Colonic mucosa (tissue), 4 donors: ENCODE results near the gene C2orf81. TPM values are rescaled to one million over a fixed set of nuclear protein-coding genes. Genes with fewer than 3 reads are reported as not detected.
"Not testable (repeated sequence)": the region's sequence is repeated elsewhere in the genome, so short reads cannot be mapped to it uniquely, and the experiment has no call there.

ENCODE experiments used
- DNase-seq: peaks from one replicate; pipeline ENCODE4 v3.0.0-alpha.2; 2020
- H3K27ac ChIP-seq: fragments of 200-600 bp; one replicate; pipeline ENCODE4 v1.8.0; 2021
- H3K27me3 ChIP-seq: fragments of 200-600 bp; one replicate; pipeline ENCODE4 v1.8.0; 2021
- H3K36me3 ChIP-seq: fragments of 200-600 bp; one replicate; pipeline ENCODE4 v1.8.0; 2021
- H3K4me1 ChIP-seq: fragments of 200-600 bp; one replicate; pipeline ENCODE4 v1.8.0; 2021; ENCODE audit warnings: mild to moderate bottlenecking
- H3K4me3 ChIP-seq: fragments of 200-600 bp; one replicate; pipeline ENCODE4 v1.8.0; 2021
- H3K9ac ChIP-seq, 2 donors: one replicate each; pipeline ENCODE4 v1.7.0; 2013; ENCODE audit warnings: control low read depth in 2 of 2, low read depth in 2 of 2, low read length in 2 of 2
- H3K9me3 ChIP-seq: fragments of 200-600 bp; one replicate; pipeline ENCODE4 v1.8.0; 2021
- intact Hi-C: fragments of 100-400 bp; cut with DNase I; formaldehyde crosslinking; loops from one replicate; pipeline ENCODE4 v1.14.1; 2022
- total RNA-seq, 2 donors: library from RNA; stranded (reverse); fragmentation: NEBNext Ultra II Directional in 1 of 2; extraction: Animal tissue kit (Norgen Biotek cat#: 25700) in 1 of 2; gene quantifications; one replicate each; pipeline ENCODE4 v1.2.1, GENCODE V29; 2021
- TF ChIP-seq, protein P1 (sequence below): fragments of 200-600 bp; IDR thresholded peaks from one replicate; pipeline ENCODE4 v1.8.0; 2022; ENCODE audit warnings: antibody characterized with exemption, mild to moderate bottlenecking
- donor health status: healthy.
- donor health status: DM: no; HTN: no; CAD: no.
- donor health status: DM: no; HTN: no; CAD: no.

C2orf81 gene
- 1 to 10 TPM in 1 of 2 donors, under 1 TPM in 1; 0.62 to 1.1 TPM for total RNA-seq

DNA sequence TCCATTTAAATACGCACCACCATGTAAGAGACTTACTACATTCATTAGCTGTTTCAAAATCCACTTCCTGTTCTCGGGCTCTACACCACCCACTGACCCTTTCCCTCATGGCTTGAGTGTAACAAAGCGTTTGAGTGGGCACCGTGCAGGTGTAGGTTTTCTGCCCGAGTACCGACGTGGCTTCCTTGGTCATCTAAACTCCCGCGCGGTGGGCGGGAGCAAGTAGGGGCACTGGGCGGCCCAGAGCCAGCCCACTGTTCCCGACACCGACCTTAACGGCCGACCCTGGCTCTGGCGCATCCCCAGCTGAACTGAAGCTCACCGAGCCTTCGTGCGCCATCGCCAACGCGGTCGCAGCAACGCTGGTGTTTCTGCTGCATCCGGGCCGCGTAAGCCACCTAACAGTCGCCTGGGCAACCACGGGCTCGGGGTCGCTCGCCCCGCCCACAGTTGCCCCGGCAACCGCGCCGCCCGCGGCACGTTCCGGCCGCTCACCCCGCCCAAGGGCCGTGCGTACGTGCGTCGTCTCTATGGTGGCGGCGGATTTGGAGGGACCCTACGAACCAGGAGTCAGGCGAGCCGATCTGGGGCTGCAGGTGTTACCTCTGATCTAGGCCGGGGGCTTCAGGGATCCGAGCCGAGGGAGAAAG, at the start of gene C2orf81, which contains the start of gene WDR54:
Gene C2orf81 (minus strand): TSS at position 399 of the 650 bp plus-strand sequence. CDS start 59 bp downstream, at position 340.
Gene WDR54 (plus strand): TSS at position 510 of the 650 bp plus-strand sequence. CDS start 424 bp downstream, outside the sequence.
- peak within 1 kb of the TSS; percentile 52 for H3K4me3 ChIP-seq
- H3K36me3 ChIP-seq = no peaks in the 10 kb centered on the region
- H3K27me3 ChIP-seq = no peaks in the 10 kb centered on the region
- intact Hi-C loops = no loop called here
- TF ChIP-seq, protein P1, sequence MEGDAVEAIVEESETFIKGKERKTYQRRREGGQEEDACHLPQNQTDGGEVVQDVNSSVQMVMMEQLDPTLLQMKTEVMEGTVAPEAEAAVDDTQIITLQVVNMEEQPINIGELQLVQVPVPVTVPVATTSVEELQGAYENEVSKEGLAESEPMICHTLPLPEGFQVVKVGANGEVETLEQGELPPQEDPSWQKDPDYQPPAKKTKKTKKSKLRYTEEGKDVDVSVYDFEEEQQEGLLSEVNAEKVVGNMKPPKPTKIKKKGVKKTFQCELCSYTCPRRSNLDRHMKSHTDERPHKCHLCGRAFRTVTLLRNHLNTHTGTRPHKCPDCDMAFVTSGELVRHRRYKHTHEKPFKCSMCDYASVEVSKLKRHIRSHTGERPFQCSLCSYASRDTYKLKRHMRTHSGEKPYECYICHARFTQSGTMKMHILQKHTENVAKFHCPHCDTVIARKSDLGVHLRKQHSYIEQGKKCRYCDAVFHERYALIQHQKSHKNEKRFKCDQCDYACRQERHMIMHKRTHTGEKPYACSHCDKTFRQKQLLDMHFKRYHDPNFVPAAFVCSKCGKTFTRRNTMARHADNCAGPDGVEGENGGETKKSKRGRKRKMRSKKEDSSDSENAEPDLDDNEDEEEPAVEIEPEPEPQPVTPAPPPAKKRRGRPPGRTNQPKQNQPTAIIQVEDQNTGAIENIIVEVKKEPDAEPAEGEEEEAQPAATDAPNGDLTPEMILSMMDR = no peak
- peak; percentile 87 for DNase-seq
- no peaks in the 10 kb centered on the region for H3K4me1 ChIP-seq
- peak within 1 kb of the TSS; percentile 26 for H3K27ac ChIP-seq
- H3K9me3 ChIP-seq = no peaks in the 10 kb centered on the region
- peak within 1 kb of the TSS; percentile 57 to 79 for H3K9ac ChIP-seq

DNA sequence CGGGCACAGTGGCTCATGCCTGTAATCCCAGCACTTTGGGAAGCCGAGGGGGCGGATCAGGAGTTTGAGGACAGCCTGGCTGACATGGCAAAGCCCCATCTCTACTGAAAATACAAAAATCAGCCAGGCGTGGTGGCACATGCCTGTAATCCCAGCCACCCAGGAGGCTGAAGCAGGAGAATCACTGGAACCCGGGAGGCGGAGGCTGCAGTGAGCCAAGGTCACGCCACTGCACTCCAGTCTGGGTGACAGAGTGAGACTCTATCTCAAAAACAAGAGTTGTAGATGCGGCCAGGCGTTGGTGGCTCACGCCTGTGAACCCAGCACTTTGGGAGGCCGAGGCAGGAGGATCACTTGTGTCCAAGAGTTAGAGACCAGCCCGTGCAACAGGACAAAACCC, 49.3 kb upstream of the C2orf81 start:
- H3K4me3 ChIP-seq, DNase-seq, H3K27me3 ChIP-seq, H3K27ac ChIP-seq, H3K36me3 ChIP-seq, H3K9ac ChIP-seq, intact Hi-C loops, H3K9me3 ChIP-seq, H3K4me1 ChIP-seq: not testable (repeated sequence)

DNA sequence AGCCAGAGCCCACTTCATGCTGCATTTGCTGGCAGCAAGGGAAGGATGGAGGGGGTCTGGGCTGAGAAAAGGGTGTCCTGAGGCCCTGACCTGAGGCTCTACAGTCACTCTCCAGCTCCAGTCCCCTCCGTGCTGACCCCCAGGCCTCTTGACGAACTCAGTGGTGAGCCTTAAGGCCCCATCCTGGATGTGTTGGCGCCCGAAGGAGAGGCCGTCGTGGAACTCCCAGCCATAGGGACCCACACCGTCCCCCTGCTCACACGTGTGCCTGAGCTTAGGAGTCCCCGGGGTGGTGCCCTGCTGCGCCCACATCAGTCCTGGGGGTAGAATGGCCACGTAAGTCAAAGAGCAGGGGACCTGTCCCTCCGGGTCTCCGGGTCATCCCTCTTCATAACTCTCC, 43.0 kb upstream of the C2orf81 start:
- intact Hi-C loops = no loop called here
- DNase-seq = no peak
- Histone ChIP-seq H3K27me3 (no peaks in the 10 kb centered on the region), H3K4me1 (peaks cover 7% of the 10 kb centered on the region), H3K9ac (peak overlapping the region; percentile 81 to 83), H3K9me3 (no peaks in the 10 kb centered on the region), H3K36me3 (no peaks in the 10 kb centered on the region), H3K4me3 (peak overlapping the region; percentile 99), H3K27ac (peak overlapping the region; percentile 76)
- TF ChIP-seq, protein P1 = no peak

DNA sequence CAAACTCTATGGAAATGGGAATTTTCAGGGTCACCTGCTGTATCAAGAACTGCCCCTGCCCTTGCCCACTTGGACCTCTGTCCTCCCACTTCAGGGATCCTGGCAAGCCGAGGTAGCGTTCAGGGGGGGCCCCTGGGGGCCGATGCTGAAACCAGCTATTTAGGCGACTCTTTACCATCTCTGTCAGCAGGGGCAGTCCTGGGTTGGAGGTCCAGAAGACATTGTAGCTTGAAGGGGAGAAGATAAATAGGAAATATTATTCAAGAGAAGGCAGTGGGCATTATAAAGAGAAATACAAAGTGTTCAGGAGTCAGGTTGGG, 41.3 kb upstream of the C2orf81 start:
- no peak overlapping the region for H3K4me3 ChIP-seq
- H3K9me3 ChIP-seq = no peaks in the 10 kb centered on the region
- no peak overlapping the region for H3K27ac ChIP-seq
- TF ChIP-seq, protein P1 = no peak
- no peaks in the 10 kb centered on the region for H3K36me3 ChIP-seq
- no peak for DNase-seq
- H3K4me1 ChIP-seq = peaks cover 7% of the 10 kb centered on the region
- no peak overlapping the region for H3K9ac ChIP-seq
- intact Hi-C loops = no loop called here
- no peaks in the 10 kb centered on the region for H3K27me3 ChIP-seq

DNA sequence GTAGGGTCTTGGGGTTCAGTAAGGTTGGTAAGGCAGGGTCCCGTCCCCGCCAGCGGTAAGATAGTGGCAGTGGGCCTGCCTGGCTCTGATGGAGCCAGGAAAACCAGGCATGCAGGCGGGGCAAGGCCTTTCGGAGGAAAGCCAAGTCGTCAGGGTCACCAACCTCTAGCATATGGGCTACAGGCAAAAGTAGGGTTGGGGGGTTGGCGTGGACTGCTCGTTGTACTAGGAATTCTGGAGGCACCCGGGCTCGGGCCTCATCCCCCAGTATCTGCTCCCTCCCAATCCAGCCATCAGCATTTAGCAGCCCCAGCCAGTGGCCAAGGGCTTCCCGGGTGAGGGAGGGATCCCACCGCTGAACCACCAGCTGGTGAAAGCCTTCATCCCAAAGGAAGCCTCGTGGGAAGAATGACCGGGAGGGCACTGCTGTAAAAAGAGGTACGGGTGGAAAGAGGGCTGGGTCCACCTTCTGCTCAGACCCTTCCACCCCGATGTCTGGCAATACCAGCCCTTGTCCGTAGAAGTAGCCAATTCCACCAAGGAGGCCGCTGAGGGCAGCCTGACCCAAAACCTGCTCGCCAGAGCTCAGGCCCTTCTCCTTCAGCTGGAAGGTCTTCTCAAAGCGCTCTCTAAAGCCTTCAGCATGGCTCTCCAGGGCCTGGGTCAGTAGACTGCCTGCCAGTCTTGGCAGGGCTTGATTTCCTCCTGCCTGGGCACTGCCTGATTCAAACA, 40.8 kb upstream of the C2orf81 start:
- Histone ChIP-seq H3K4me1 (peaks cover 7% of the 10 kb centered on the region), H3K27me3 (no peaks in the 10 kb centered on the region), H3K9me3 (no peaks in the 10 kb centered on the region), H3K4me3 (no peak overlapping the region), H3K9ac (no peak overlapping the region), H3K36me3 (no peaks in the 10 kb centered on the region), H3K27ac (no peak overlapping the region)
- intact Hi-C loops = no loop called here
- no peak for DNase-seq
- TF ChIP-seq, protein P1 = no peak
